Measurements from ENCODE around the gene TP53I3.

DNA sequence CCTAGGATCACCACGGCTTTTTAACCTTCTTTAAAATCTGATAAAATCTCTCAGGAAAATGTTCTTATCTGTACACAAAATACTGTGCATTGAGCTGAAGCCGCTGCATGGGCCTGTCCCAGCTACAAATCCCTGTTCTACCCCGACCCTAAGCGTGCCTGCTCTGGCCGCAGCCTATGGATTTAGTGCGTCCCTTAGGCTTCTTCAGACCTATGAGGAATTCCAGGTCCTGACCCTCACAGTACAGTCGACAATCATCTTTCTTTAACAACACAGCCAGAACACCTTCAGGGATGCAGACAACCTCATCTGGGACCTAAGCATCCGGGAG is 37.0 kb downstream of the TP53I3 start:
- TF ChIP-seq EZH2phosphoT487 (IDR thresholded peaks at IDR 0.05; ENCODE audit: borderline replicate concordance) (no peak), SIN3A (IDR thresholded peaks at IDR 0.05; ENCODE audit: low read depth) (no peak), EGR1 (IDR thresholded peaks at IDR 0.05; ENCODE audit: low read depth) (no peak), EZH2 (IDR thresholded peaks at IDR 0.05) (no peak), CEBPB (IDR thresholded peaks at IDR 0.05; ENCODE audit: low read depth) (no peak)
- TF ChIP-seq, protein P1, sequence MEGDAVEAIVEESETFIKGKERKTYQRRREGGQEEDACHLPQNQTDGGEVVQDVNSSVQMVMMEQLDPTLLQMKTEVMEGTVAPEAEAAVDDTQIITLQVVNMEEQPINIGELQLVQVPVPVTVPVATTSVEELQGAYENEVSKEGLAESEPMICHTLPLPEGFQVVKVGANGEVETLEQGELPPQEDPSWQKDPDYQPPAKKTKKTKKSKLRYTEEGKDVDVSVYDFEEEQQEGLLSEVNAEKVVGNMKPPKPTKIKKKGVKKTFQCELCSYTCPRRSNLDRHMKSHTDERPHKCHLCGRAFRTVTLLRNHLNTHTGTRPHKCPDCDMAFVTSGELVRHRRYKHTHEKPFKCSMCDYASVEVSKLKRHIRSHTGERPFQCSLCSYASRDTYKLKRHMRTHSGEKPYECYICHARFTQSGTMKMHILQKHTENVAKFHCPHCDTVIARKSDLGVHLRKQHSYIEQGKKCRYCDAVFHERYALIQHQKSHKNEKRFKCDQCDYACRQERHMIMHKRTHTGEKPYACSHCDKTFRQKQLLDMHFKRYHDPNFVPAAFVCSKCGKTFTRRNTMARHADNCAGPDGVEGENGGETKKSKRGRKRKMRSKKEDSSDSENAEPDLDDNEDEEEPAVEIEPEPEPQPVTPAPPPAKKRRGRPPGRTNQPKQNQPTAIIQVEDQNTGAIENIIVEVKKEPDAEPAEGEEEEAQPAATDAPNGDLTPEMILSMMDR (IDR thresholded peaks at IDR 0.05 in 2 of 3, conservative IDR thresholded peaks at IDR 0.05 in 1 of 3; ENCODE audit: borderline replicate concordance in 1 of 3, insufficient read depth in 1 of 3, low read depth in 2 of 3, low read length in 2 of 3) = no peak
- TF ChIP-seq, protein P2, sequence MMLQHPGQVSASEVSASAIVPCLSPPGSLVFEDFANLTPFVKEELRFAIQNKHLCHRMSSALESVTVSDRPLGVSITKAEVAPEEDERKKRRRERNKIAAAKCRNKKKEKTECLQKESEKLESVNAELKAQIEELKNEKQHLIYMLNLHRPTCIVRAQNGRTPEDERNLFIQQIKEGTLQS (IDR thresholded peaks at IDR 0.05) = no peak
- TF ChIP-seq, protein P3, sequence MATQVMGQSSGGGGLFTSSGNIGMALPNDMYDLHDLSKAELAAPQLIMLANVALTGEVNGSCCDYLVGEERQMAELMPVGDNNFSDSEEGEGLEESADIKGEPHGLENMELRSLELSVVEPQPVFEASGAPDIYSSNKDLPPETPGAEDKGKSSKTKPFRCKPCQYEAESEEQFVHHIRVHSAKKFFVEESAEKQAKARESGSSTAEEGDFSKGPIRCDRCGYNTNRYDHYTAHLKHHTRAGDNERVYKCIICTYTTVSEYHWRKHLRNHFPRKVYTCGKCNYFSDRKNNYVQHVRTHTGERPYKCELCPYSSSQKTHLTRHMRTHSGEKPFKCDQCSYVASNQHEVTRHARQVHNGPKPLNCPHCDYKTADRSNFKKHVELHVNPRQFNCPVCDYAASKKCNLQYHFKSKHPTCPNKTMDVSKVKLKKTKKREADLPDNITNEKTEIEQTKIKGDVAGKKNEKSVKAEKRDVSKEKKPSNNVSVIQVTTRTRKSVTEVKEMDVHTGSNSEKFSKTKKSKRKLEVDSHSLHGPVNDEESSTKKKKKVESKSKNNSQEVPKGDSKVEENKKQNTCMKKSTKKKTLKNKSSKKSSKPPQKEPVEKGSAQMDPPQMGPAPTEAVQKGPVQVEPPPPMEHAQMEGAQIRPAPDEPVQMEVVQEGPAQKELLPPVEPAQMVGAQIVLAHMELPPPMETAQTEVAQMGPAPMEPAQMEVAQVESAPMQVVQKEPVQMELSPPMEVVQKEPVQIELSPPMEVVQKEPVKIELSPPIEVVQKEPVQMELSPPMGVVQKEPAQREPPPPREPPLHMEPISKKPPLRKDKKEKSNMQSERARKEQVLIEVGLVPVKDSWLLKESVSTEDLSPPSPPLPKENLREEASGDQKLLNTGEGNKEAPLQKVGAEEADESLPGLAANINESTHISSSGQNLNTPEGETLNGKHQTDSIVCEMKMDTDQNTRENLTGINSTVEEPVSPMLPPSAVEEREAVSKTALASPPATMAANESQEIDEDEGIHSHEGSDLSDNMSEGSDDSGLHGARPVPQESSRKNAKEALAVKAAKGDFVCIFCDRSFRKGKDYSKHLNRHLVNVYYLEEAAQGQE (IDR thresholded peaks at IDR 0.05; ENCODE audit: low read depth) = no peak
